OCI-LY1 (cell line): Measurements from ENCODE around the gene ANKS4B.

Experiments
- H2AFZ ChIP-seq: fragments of 200-600 bp; sonication (generic), shearing (Covaris generic); 2 replicates; pipeline ENCODE4 v1.6.0; 2014; ENCODE audit warnings: antibody characterized with exemption, mild to moderate bottlenecking, low read length
- H3F3A ChIP-seq: fragments of 200-600 bp; sonication (generic), shearing (Covaris generic); 2 replicates; pipeline ENCODE4 v1.6.0; 2014; ENCODE audit warnings: mild to moderate bottlenecking, antibody characterized with exemption, low read length, moderate library complexity; ENCODE audit not compliant: insufficient read depth
- H3K27ac ChIP-seq: fragments of 200-600 bp; sonication (generic); 2 replicates; pipeline ENCODE4 v1.5.1; 2014; ENCODE audit warnings: low read length, mixed run types, mild to moderate bottlenecking, low read depth; ENCODE audit not compliant: poor library complexity, severe bottlenecking
- H3K27me3 ChIP-seq: fragments of 200-600 bp; sonication (generic); 2 replicates; pipeline ENCODE4 v1.6.0; 2014; ENCODE audit warnings: antibody characterized with exemption, mild to moderate bottlenecking, low read length, moderate library complexity; ENCODE audit not compliant: insufficient read depth
- H3K36me3 ChIP-seq: fragments of 200-600 bp; sonication (generic); 2 replicates; pipeline ENCODE4 v1.6.1; 2014; ENCODE audit warnings: mild to moderate bottlenecking, antibody characterized with exemption, low read length, moderate library complexity, mixed read lengths; ENCODE audit not compliant: insufficient read depth
- H3K4me1 ChIP-seq: fragments of 200-600 bp; sonication (generic); 2 replicates; pipeline ENCODE4 v1.5.1; 2014; ENCODE audit warnings: mild to moderate bottlenecking, low read length, moderate library complexity; ENCODE audit not compliant: insufficient read depth, severe bottlenecking
- H3K4me2 ChIP-seq: fragments of 200-600 bp; sonication (generic), shearing (Covaris generic); 2 replicates; pipeline ENCODE4 v1.6.1; 2014; ENCODE audit warnings: low read length
- H3K4me3 ChIP-seq: fragments of 200-600 bp; sonication (generic); 2 replicates; pipeline ENCODE4 v1.5.1; 2014; ENCODE audit warnings: low read length, low read depth, mild to moderate bottlenecking, mixed read lengths; ENCODE audit not compliant: poor library complexity, severe bottlenecking
- H3K79me2 ChIP-seq: fragments of 200-600 bp; shearing (Covaris generic); 2 replicates; pipeline ENCODE4 v1.6.1; 2016; ENCODE audit warnings: mixed run types, low read length, mixed read lengths; ENCODE audit not compliant: insufficient read depth
- H3K9ac ChIP-seq: fragments of 200-600 bp; sonication (generic), shearing (Covaris generic); 2 replicates; pipeline ENCODE4 v1.6.1; 2014; ENCODE audit warnings: mild to moderate bottlenecking, low read length, mixed read lengths
- H3K9me2 ChIP-seq: fragments of 200-600 bp; sonication (generic), shearing (Covaris generic); 2 replicates; pipeline ENCODE4 v1.6.1; 2014; ENCODE audit warnings: low read depth, mild to moderate bottlenecking, low read length, mixed read lengths
- H3K9me3 ChIP-seq: fragments of 200-600 bp; shearing (Covaris generic); 2 replicates; pipeline ENCODE4 v1.6.1; 2014; ENCODE audit warnings: low read length, mixed read lengths
- H4K20me1 ChIP-seq: fragments of 200-600 bp; sonication (generic), shearing (Covaris generic); 2 replicates; pipeline ENCODE4 v1.6.0; 2016; ENCODE audit warnings: mild to moderate bottlenecking, low read length; ENCODE audit not compliant: insufficient read depth
- CTCF ChIP-seq: fragments of 200-600 bp; sonication (generic), shearing (Covaris generic); IDR thresholded peaks from 2 replicates; pipeline ENCODE4 v1.5.1; 2017; ENCODE audit warnings: mild to moderate bottlenecking, antibody characterized with exemption, low read length, moderate library complexity, mixed read lengths
- EZH2 ChIP-seq: fragments of 200-600 bp; sonication (generic), shearing (Covaris generic); IDR thresholded peaks from 2 replicates; pipeline ENCODE4 v1.8.0; 2017; ENCODE audit warnings: borderline replicate concordance, mixed run types, mild to moderate bottlenecking, antibody characterized with exemption, low read length, moderate library complexity, mixed read lengths

ANKS4B gene

DNA sequence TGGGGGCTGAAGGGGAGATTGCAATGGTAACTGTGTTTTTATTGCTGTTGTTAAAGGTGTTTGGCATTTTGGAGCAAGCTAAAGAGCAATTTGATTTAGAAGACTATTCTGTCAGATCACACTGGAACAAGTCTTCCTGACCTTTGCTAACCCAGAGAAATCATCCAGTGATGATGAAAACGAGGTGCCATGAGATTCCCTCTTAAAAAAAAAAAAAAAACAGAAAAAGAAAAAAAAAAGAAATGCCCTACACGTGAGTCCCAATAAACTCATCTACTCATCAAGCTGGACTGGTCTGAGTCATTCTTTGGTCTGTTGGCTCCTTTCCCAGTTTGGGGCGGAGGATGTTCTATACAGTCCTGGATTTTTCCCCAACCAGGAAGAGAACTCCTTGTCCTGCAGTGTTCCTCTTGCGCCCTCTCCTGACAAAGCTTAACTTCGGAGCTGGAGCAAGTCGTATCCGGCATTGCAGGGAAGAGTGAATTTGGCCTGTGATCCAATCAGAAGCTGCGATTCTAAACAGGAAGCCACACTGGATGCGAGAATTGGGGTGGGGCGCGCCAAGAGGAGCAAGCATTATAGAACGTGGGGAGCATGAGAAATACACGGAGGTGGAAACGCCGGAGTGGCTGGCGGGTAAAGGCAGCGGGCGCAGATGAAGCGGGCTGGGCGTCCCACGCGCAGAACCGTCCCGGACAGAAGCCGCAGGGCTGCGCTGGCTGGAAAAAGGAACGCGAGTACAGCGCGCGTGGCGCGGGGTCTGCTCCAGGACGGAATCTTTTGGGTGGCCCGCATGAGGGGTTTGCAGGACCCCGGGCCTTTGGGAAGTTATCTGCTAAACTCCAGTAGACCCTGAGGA is 67.0 kb downstream of the ANKS4B start:
- no peak overlapping the region for H3K27ac ChIP-seq
- no peaks in the 10 kb centered on the region for H3K36me3 ChIP-seq
- H3K4me2 ChIP-seq, result peak overlapping the region; percentile 73
- H3K4me3 ChIP-seq, result peak overlapping the region; percentile 73
- H3K79me2 ChIP-seq, result no peaks in the 10 kb centered on the region
- no peaks in the 10 kb centered on the region for H3F3A ChIP-seq
- H2AFZ ChIP-seq, result 0 out of 2 replicates have a peak overlapping the region, but pooled peaks have one; percentile 7
- no peaks in the 10 kb centered on the region for H3K9me2 ChIP-seq
- peaks cover 21% of the 10 kb centered on the region for H3K4me1 ChIP-seq
- H3K9me3 ChIP-seq, result no peaks in the 10 kb centered on the region
- TF ChIP-seq CTCF (peak; percentile 83), EZH2 (no peak)
- H3K9ac ChIP-seq, result peak overlapping the region; percentile 76
- H3K27me3 ChIP-seq, result no peaks in the 10 kb centered on the region
- H4K20me1 ChIP-seq, result no peaks in the 10 kb centered on the region

- peak overlapping the region; percentile 73 for H3K4me3 ChIP-seq
- H3K4me1 ChIP-seq, result peaks cover 21% of the 10 kb centered on the region
- H3F3A ChIP-seq, result no peaks in the 10 kb centered on the region
- H3K4me2 ChIP-seq, result peak overlapping the region; percentile 73
- no peaks in the 10 kb centered on the region for H3K9me3 ChIP-seq
- no peaks in the 10 kb centered on the region for H3K9me2 ChIP-seq
- H3K79me2 ChIP-seq, result no peaks in the 10 kb centered on the region
- no peak for TF ChIP-seq EZH2
- TF ChIP-seq CTCF, result peak; percentile 43; the same call in 1 of the 2 replicates
- peak overlapping the region; percentile 43 for H3K27ac ChIP-seq
- no peaks in the 10 kb centered on the region for H3K27me3 ChIP-seq
- 0 out of 2 replicates have a peak overlapping the region, but pooled peaks have one; percentile 7 for H2AFZ ChIP-seq
- peak overlapping the region; percentile 76 for H3K9ac ChIP-seq
- no peaks in the 10 kb centered on the region for H3K36me3 ChIP-seq
- H4K20me1 ChIP-seq, result no peaks in the 10 kb centered on the region
These were observed 67.8 kb downstream of the ANKS4B start for GRCh38 chr16:21301168-21301894.

DNA sequence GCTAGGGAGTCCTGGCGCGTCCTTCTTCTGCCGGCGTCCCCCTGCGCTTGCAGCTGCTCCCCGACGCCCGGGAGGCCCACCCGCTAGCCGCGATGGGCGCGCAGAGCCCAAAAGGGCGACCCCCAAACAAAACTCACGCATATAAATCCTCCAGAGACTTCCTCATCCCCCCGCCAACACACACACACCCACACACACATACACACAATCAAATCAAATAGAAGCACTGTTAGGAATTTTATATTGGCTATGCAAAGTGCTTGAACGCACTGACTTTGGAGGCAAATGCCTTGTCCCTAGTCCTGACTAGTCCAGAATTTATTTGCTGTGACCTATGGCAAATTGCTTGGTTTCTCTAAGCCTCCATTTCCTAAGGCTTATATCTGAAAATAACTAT is 68.4 kb downstream of the ANKS4B start:
- Histone ChIP-seq H3K9me2 (no peaks in the 10 kb centered on the region), H3K9me3 (no peaks in the 10 kb centered on the region), H2AFZ (no peak overlapping the region), H3K79me2 (no peaks in the 10 kb centered on the region), H3K9ac (peak overlapping the region; percentile 76), H3K4me2 (peak overlapping the region; percentile 73), H3K36me3 (no peaks in the 10 kb centered on the region), H3K4me1 (peaks cover 21% of the 10 kb centered on the region), H3K27ac (peak overlapping the region; percentile 43), H3K27me3 (no peaks in the 10 kb centered on the region), H3K4me3 (peak overlapping the region; percentile 73), H3F3A (no peaks in the 10 kb centered on the region), H4K20me1 (no peaks in the 10 kb centered on the region)
- TF ChIP-seq CTCF, result no peak
- no peak for TF ChIP-seq EZH2
